CD14-positive monocyte (primary cell): ENCODE data around the gene TLK1. TPM values are rescaled to one million over a fixed set of nuclear protein-coding genes. Genes with fewer than 3 reads are reported as not detected.
A peak's percentile ranks its signal among the peaks of the same experiment; 100 is the strongest.

Source experiments
- DNase-seq, 3 donors: peaks; one replicate each; pipeline ENCODE4 v3.0.0-alpha.2; 2011 to 2022
- H2AFZ ChIP-seq: 2 replicates; pipeline ENCODE4 v1.6.0; 2012; ENCODE audit warnings: mild to moderate bottlenecking, low read depth, low read length, inconsistent platforms; ENCODE audit not compliant: insufficient read depth, poor library complexity, severe bottlenecking
- H3K27ac ChIP-seq, 2 donors: 1 replicate in 1 of 2; 2 replicates in 1 of 2; pipeline ENCODE4 v1.5.1; 2012 to 2013; ENCODE audit warnings: low read length in 2 of 2, control low read depth in 1 of 2, inconsistent platforms in 1 of 2, low read depth in 1 of 2, mild to moderate bottlenecking in 1 of 2
- H3K27me3 ChIP-seq, 2 donors: one replicate each; pipeline versions ENCODE4 v1.6.0 to v1.6.1; 2011 to 2013; ENCODE audit warnings: low read length in 2 of 2; ENCODE audit not compliant: control insufficient read depth in 2 of 2, insufficient read depth in 2 of 2
- H3K36me3 ChIP-seq, 2 donors: replicated peaks in 1 of 2; 1 replicate in 1 of 2; 2 replicates in 1 of 2; pipeline versions ENCODE4 v1.5.1 to v1.6.1; 2012 to 2013; ENCODE audit warnings: low read length in 2 of 2, control low read depth in 1 of 2, inconsistent platforms in 1 of 2, mild to moderate bottlenecking in 1 of 2; ENCODE audit not compliant: insufficient read depth in 2 of 2, control insufficient read depth in 1 of 2
- H3K4me1 ChIP-seq, 2 donors: 1 replicate in 1 of 2; 2 replicates in 1 of 2; pipeline versions ENCODE4 v1.5.1 to v1.6.1; 2012 to 2013; ENCODE audit warnings: low read length in 2 of 2, control low read depth in 1 of 2, inconsistent platforms in 1 of 2, mild to moderate bottlenecking in 1 of 2, moderate library complexity in 1 of 2; ENCODE audit not compliant: insufficient read depth in 2 of 2, control insufficient read depth in 1 of 2
- H3K4me2 ChIP-seq: replicated peaks from 2 replicates; pipeline ENCODE3; 2012; ENCODE audit warnings: low read length, moderate library complexity, mild to moderate bottlenecking; ENCODE audit not compliant: poor library complexity, severe bottlenecking; ENCODE audit errors: extremely low read depth
- H3K4me3 ChIP-seq, 3 experiments: fragments of 200-600 bp in 1 of 3; sonication (generic) in 1 of 3; replicated peaks in 1 of 3; 1 replicate in 2 of 3; 2 replicates in 1 of 3; pipeline ENCODE4 v1.5.1; 2011 to 2013; ENCODE audit warnings: low read length in 3 of 3, mild to moderate bottlenecking in 3 of 3, control low read depth in 2 of 3, low read depth in 2 of 3, inconsistent platforms in 1 of 3, moderate library complexity in 1 of 3
- H3K79me2 ChIP-seq: 2 replicates; pipeline ENCODE4 v1.6.0; 2012; ENCODE audit warnings: mild to moderate bottlenecking, control low read depth, inconsistent platforms, low read length, moderate library complexity; ENCODE audit not compliant: insufficient read depth
- H3K9ac ChIP-seq: 2 replicates; pipeline ENCODE4 v1.6.0; 2017; ENCODE audit warnings: low read length, mild to moderate bottlenecking; ENCODE audit not compliant: insufficient read depth, poor library complexity, severe bottlenecking
- H3K9me3 ChIP-seq, 2 donors: replicated peaks in 1 of 2; 1 replicate in 1 of 2; 2 replicates in 1 of 2; pipeline versions ENCODE4 v1.5.1 to v1.6.1; 2012 to 2013; ENCODE audit warnings: low read length in 2 of 2, control low read depth in 1 of 2; ENCODE audit not compliant: control insufficient read depth in 1 of 2, insufficient read depth in 1 of 2
- H4K20me1 ChIP-seq: 2 replicates; pipeline ENCODE4 v1.6.0; 2012; ENCODE audit warnings: mild to moderate bottlenecking, low read length, control low read depth, moderate library complexity; ENCODE audit not compliant: insufficient read depth
- H3K27ac Mint-ChIP-seq, 7 donors: one replicate each; pipeline ENCODE4 v1.8.0; 2020; ENCODE audit warnings: mild to moderate bottlenecking in 7 of 7, mixed read lengths in 7 of 7, moderate library complexity in 6 of 7, inconsistent platforms in 2 of 7
- H3K27me3 Mint-ChIP-seq, 3 donors: one replicate each; pipeline ENCODE4 v1.8.0; 2021 to 2022; ENCODE audit warnings: low read depth in 3 of 3, mild to moderate bottlenecking in 3 of 3, mixed read lengths in 3 of 3, moderate library complexity in 3 of 3, inconsistent platforms in 1 of 3
- H3K36me3 Mint-ChIP-seq, 2 donors: one replicate each; pipeline ENCODE4 v1.8.0; 2020; ENCODE audit warnings: mixed read lengths in 2 of 2, inconsistent platforms in 1 of 2, mild to moderate bottlenecking in 1 of 2
- H3K4me1 Mint-ChIP-seq: one replicate; pipeline ENCODE4 v1.8.0; 2020; ENCODE audit warnings: mild to moderate bottlenecking, mixed read lengths
- H3K4me3 Mint-ChIP-seq, 2 donors: one replicate each; pipeline ENCODE4 v1.8.0; 2020; ENCODE audit warnings: mild to moderate bottlenecking in 2 of 2, mixed read lengths in 2 of 2, moderate library complexity in 1 of 2
- H3K9me3 Mint-ChIP-seq, 7 donors: one replicate each; pipeline ENCODE4 v1.8.0; 2020 to 2022; ENCODE audit warnings: mixed read lengths in 7 of 7, mild to moderate bottlenecking in 6 of 7, moderate library complexity in 6 of 7, inconsistent platforms in 2 of 7
- WGBS: methylation state at CpG from one replicate; pipeline ENCODE4 v1.1.5; 2013; ENCODE audit warnings: missing lambda C conversion rate; ENCODE audit not compliant: insufficient coverage; 5-methylcytosine and 5-hydroxymethylcytosine counted together
- intact Hi-C, 2 donors: fragments of 100-400 bp; cut with micrococcal nuclease; formaldehyde crosslinking; loops; one replicate each; pipeline versions ENCODE4 v1.15.0 to v1.15.1; 2023
- polyA plus RNA-seq, 3 donors: library from polyadenylated mRNA; depleted of rRNA in 1 of 3; unstranded in 2 of 3; stranded (reverse) in 1 of 3; fragments of 300-500 nt in 2 of 3; fragments of >200 nt in 1 of 3; fragmentation: Illumina TruSeq in 2 of 3; gene quantifications; 1 replicate in 2 of 3; 2 replicates in 1 of 3; pipeline ENCODE4 v1.2.3, GENCODE V29; 2012 to 2021
- TF ChIP-seq, protein P1 (sequence below): fragments of 200-600 bp; IDR thresholded peaks from one replicate; pipeline ENCODE4 v1.8.0; 2022; ENCODE audit warnings: antibody characterized with exemption, mild to moderate bottlenecking

Gene TLK1
- polyA plus RNA-seq, 3 donors, result 6.3 to 20.0 (median 8.6) TPM

DNA sequence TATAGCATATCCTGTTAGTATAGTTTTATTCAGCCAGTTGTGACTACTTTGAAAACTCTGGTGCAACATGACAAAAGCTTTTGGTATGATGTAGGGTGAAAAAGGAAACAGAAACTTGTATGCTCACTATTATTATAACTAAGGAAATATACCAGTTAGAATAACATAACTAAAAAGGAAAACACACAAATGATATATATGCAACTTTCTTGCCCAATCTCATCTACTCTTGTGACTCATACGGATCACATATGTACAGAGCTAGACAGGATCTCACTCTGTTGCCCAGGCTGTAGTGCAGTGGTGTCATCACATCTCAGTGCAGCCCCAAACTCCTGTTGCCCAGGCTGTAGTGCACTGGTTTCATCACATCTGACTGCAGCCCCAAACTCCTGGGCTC lies 12.4 kb upstream of the TLK1 start:
- H3K27ac ChIP-seq, result no peak overlapping the region
- H3K9me3 ChIP-seq, result no peaks in the 10 kb centered on the region
- H3K4me3 Mint-ChIP-seq, result no peak overlapping the region
- no peaks in the 10 kb centered on the region for H3K4me1 ChIP-seq
- H3K79me2 ChIP-seq, result no peaks in the 10 kb centered on the region
- no peaks in the 10 kb centered on the region for H3K36me3 ChIP-seq
- no peak overlapping the region for H3K4me2 ChIP-seq
- H3K4me1 Mint-ChIP-seq, result no peaks in the 10 kb centered on the region
- DNase-seq, result peak in 1 of 3 donors; percentile 16
- H3K36me3 Mint-ChIP-seq, result no peaks in the 10 kb centered on the region
- H3K4me3 ChIP-seq, result no peak overlapping the region
- H2AFZ ChIP-seq, result no peak overlapping the region
- intact Hi-C loops, result no loop called here
- peak overlapping the region in 1 of 7 donors; percentile 31 for H3K27ac Mint-ChIP-seq
- H3K9me3 Mint-ChIP-seq, result peaks cover 0 to 5% (median 3%) of the 10 kb centered on the region in 7 donors
- H3K27me3 Mint-ChIP-seq, result peaks cover 0 to 2% (median 2%) of the 10 kb centered on the region in 3 donors
- no peaks in the 10 kb centered on the region for H4K20me1 ChIP-seq
- no peak overlapping the region for H3K9ac ChIP-seq
- TF ChIP-seq, protein P1, sequence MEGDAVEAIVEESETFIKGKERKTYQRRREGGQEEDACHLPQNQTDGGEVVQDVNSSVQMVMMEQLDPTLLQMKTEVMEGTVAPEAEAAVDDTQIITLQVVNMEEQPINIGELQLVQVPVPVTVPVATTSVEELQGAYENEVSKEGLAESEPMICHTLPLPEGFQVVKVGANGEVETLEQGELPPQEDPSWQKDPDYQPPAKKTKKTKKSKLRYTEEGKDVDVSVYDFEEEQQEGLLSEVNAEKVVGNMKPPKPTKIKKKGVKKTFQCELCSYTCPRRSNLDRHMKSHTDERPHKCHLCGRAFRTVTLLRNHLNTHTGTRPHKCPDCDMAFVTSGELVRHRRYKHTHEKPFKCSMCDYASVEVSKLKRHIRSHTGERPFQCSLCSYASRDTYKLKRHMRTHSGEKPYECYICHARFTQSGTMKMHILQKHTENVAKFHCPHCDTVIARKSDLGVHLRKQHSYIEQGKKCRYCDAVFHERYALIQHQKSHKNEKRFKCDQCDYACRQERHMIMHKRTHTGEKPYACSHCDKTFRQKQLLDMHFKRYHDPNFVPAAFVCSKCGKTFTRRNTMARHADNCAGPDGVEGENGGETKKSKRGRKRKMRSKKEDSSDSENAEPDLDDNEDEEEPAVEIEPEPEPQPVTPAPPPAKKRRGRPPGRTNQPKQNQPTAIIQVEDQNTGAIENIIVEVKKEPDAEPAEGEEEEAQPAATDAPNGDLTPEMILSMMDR, result no peak
- 60% methylated on average over 1 of the region's 1 CpG for WGBS
- no peaks in the 10 kb centered on the region for H3K27me3 ChIP-seq

DNA sequence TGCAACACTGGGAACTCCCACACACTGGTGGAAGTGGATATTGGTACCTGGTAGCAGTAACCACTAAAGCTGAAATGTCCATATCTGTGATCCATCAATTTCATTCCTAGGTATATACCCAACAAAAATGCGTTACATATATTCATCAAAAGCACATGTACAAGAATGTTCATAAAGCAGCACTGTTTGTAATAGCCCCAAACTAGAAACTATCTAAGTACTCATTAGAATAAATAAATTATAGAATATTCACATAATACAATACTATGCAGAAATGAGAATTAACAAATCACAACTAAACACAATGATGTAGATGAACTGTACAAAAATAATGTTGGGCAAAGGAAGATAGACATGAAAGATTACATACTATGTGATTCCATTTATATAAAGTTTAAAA lies 11.1 kb upstream of the TLK1 start:
- TF ChIP-seq, protein P1, result no peak
- H3K4me2 ChIP-seq, result no peak overlapping the region
- H3K27me3 ChIP-seq, result no peaks in the 10 kb centered on the region
- intact Hi-C loops, result no loop called here
- no peak overlapping the region for H3K27ac Mint-ChIP-seq
- H3K9ac ChIP-seq, result no peak overlapping the region
- no peaks in the 10 kb centered on the region for H3K9me3 ChIP-seq
- no peaks in the 10 kb centered on the region for H3K36me3 ChIP-seq
- no peaks in the 10 kb centered on the region for H3K36me3 Mint-ChIP-seq
- no peak overlapping the region for H3K4me3 Mint-ChIP-seq
- no peak overlapping the region for H3K4me3 ChIP-seq
- WGBS, result no CpG with 5 or more reads among the region's 1 CpG
- H3K79me2 ChIP-seq, result no peaks in the 10 kb centered on the region
- H3K4me1 Mint-ChIP-seq, result peaks cover 5% of the 10 kb centered on the region
- peaks cover 0 to 5% (median 3%) of the 10 kb centered on the region in 7 donors for H3K9me3 Mint-ChIP-seq
- peaks cover 0 to 2% (median 0%) of the 10 kb centered on the region in 3 donors for H3K27me3 Mint-ChIP-seq
- no peaks in the 10 kb centered on the region for H4K20me1 ChIP-seq
- H3K4me1 ChIP-seq, result no peaks in the 10 kb centered on the region
- no peak overlapping the region for H2AFZ ChIP-seq
- no peak for DNase-seq
- no peak overlapping the region for H3K27ac ChIP-seq
